ENCODE measurements around the gene PRRX2. TPM values are rescaled to one million over a fixed set of nuclear protein-coding genes. Genes with fewer than 3 reads are reported as not detected.
"Not testable (repeated sequence)": the region's sequence is repeated elsewhere in the genome, so short reads cannot be mapped to it uniquely, and the experiment has no call there.

PRRX2 gene
- total and polyA plus RNA-seq, 2 of the 4 experiments (the other 2 are of a cell fraction): 12.7 to 35.5 TPM

GRCh38 chr9:129749052-129749451, 83.6 kb downstream of the PRRX2 start:
- dilution Hi-C loops (cut with HindIII; ENCODE audit: low sequenced_read_pairs, unreplicated experiment); H2BK20ac ChIP-seq (ENCODE audit: low read depth, low read length); in situ Hi-C loops (cut with MboI; ENCODE audit: low sequenced_read_pairs); H3K27me3 ChIP-seq (ENCODE audit: control insufficient read depth, insufficient read depth, low read length); H3K23ac ChIP-seq (ENCODE audit: low read depth, low read length); H4K20me1 ChIP-seq (ENCODE audit: insufficient read depth, low read length); H4K91ac ChIP-seq (ENCODE audit: insufficient read depth, low read depth, low read length); H3K4me3 ChIP-seq (ENCODE audit: insufficient read depth, low read depth, low read length); H3K18ac ChIP-seq (ENCODE audit: low read depth, low read length); H4K5ac ChIP-seq (ENCODE audit: low read depth, low read length); H2AK9ac ChIP-seq (replicated peaks; ENCODE audit: low read depth, low read length, poor library complexity); DNase-seq; H3K9me3 ChIP-seq (ENCODE audit: control insufficient read depth, insufficient read depth, low read length); H3K4me2 ChIP-seq (ENCODE audit: low read depth, low read length); POLR2A ChIA-PET (ENCODE audit: unreplicated experiment); H2BK5ac ChIP-seq (ENCODE audit: low read depth, low read length, poor library complexity, severe bottlenecking); H2BK15ac ChIP-seq (ENCODE audit: low read depth, low read length); BruUV-seq (replicated peaks); H2AFZ ChIP-seq (replicated peaks; ENCODE audit: low read length, poor library complexity); intact Hi-C loops (cut with micrococcal nuclease); H3K14ac ChIP-seq (replicated peaks; ENCODE audit: low read depth, low read length); H3K9me1 ChIP-seq (ENCODE audit: insufficient read depth, low read length); H4K8ac ChIP-seq (ENCODE audit: low read depth in 2 of 2, low read length in 2 of 2); H3K79me1 ChIP-seq (ENCODE audit: low read depth in 1 of 2, low read length in 2 of 2); H3K27ac ChIP-seq (ENCODE audit: insufficient read depth, low read length); H3K36me3 ChIP-seq (ENCODE audit: control insufficient read depth, insufficient read depth, low read length); H3K56ac ChIP-seq (ENCODE audit: extremely low read depth, insufficient read depth, low read length); H3K9ac ChIP-seq (ENCODE audit: low read depth, low read length); ATAC-seq (ENCODE audit: low read depth): not testable (repeated sequence)
- CTCF ChIA-PET: interaction anchor here (0.6 to 1.0 kb wide), 3 partner anchors 11 to 606 kb away, joined by 3 read pairs; no protein-coding TSS in a partner anchor
- peaks cover 17% of the 10 kb centered on the region for H3K4me1 ChIP-seq (ENCODE audit: control insufficient read depth, insufficient read depth, low read length)
- H2AK5ac ChIP-seq (ENCODE audit: low read depth, low read length): peak overlapping the region; percentile 81
- no CpG with 5 or more reads among the region's 4 CpGs for WGBS, 2 experiments (ENCODE audit: extremely low coverage in 2 of 2, insufficient read length in 1 of 2)
- peak overlapping the region; percentile 34; the same call in 1 of the 2 replicates for H2BK120ac ChIP-seq (ENCODE audit: low read depth, low read length)
- H3K4ac ChIP-seq (ENCODE audit: low read depth, low read length): peak overlapping the region; percentile 25; the same call in 1 of the 2 replicates

Measured in IMR-90 (cell line).